K562 (cell line): ENCODE data around the gene CXCL17. TPM values are rescaled to one million over a fixed set of nuclear protein-coding genes. Genes with fewer than 3 reads are reported as not detected.

Experiments
- ATAC-seq: fragments of 200-7000 bp; cut with Tn5 transposase; 3 replicates; pipeline ENCODE4 v1.9.1; 2020; ENCODE audit warnings: moderate library complexity
- BruUV-seq: library from RNA; stranded (reverse); fragments of 400-500 nt; replicated peaks from 2 replicates; lab custom pipeline; 2021; lab: Mats Ljungman, UMichigan
- CTCF ChIA-PET: fragments of 300-600 bp; formaldehyde crosslinking; extraction: SDS; loops from one replicate; lab custom pipeline; 2021; ENCODE audit warnings: low intra/inter-chr PET ratio; lab: Yijun Ruan, JAX
- POLR2A ChIA-PET: fragments of 300-600, 350-650 bp; sonication (Branson Sonifier 250); formaldehyde crosslinking; extraction: SDS; loops from one replicate; lab custom pipeline; 2021; ENCODE audit warnings: antibody characterized with exemption, inconsistent platforms; lab: Yijun Ruan, JAX
- DNase-seq, 4 experiments: peaks; one replicate each; pipeline versions ENCODE4 v3.0.0 to v3.0.0-alpha.2; 2011 to 2018; ENCODE audit warnings: low spot score in 3 of 4, mixed read lengths in 3 of 4; ENCODE audit errors: extremely low read depth in 1 of 4
- FAIRE-seq: peaks from 2 replicates; lab custom pipeline; 2011; peaks lifted over from hg19 to GRCh38; lab: Jason Lieb, UNC
- H2AFZ ChIP-seq: 2 replicates; pipeline ENCODE4 v1.6.0; 2011; ENCODE audit warnings: low read depth, low read length, control low read depth, inconsistent platforms
- H3K27ac ChIP-seq: fragments of 200-600 bp; 3 replicates; pipeline ENCODE4 v1.8.0; 2011; ENCODE audit warnings: low read depth, mild to moderate bottlenecking, control low read depth, inconsistent platforms, low read length, moderate library complexity, mixed read lengths; ENCODE audit errors: extremely low read depth
- H3K27me3 ChIP-seq, 2 experiments: fragments of 300-600 bp in 1 of 2; 2 replicates in 1 of 2; 3 replicates in 1 of 2; pipeline versions ENCODE4 v1.6.0 to v1.8.0; 2011; ENCODE audit warnings: inconsistent platforms in 2 of 2, low read length in 2 of 2, mild to moderate bottlenecking in 1 of 2, mixed read lengths in 1 of 2, moderate library complexity in 1 of 2; ENCODE audit not compliant: control insufficient read depth in 2 of 2, insufficient read depth in 2 of 2
- H3K36me3 ChIP-seq: fragments of 300-600 bp; 3 replicates; pipeline ENCODE4 v1.8.0; 2011; ENCODE audit warnings: mild to moderate bottlenecking, low read length, inconsistent platforms; ENCODE audit not compliant: control insufficient read depth, insufficient read depth
- H3K4me1 ChIP-seq, 2 experiments: fragments of 200-600 bp in 1 of 2; replicated peaks in 1 of 2; 2 replicates in 1 of 2; 3 replicates in 1 of 2; pipeline versions ENCODE4 v1.5.1 to v1.8.0; 2011; ENCODE audit warnings: inconsistent platforms in 2 of 2, low read length in 2 of 2, mild to moderate bottlenecking in 1 of 2, mixed read lengths in 1 of 2, moderate library complexity in 1 of 2; ENCODE audit not compliant: control insufficient read depth in 2 of 2, insufficient read depth in 2 of 2
- H3K4me2 ChIP-seq: 2 replicates; pipeline ENCODE4 v1.6.1; 2011; ENCODE audit warnings: low read length, control low read depth, inconsistent platforms, mixed read lengths; ENCODE audit not compliant: insufficient read depth
- H3K4me3 ChIP-seq: fragments of 200-600 bp; sonication (generic), shearing (Covaris generic); 2 replicates; pipeline ENCODE4 v1.5.1; 2016; ENCODE audit warnings: control low read depth, inconsistent platforms
- H3K79me2 ChIP-seq: fragments of 200-600 bp; 3 replicates; pipeline ENCODE4 v1.8.0; 2011; ENCODE audit warnings: low read length, inconsistent platforms; ENCODE audit not compliant: control insufficient read depth, insufficient read depth
- H3K9ac ChIP-seq, 2 experiments: 2 replicates each; pipeline versions ENCODE4 v1.6.0 to v1.6.1; 2011; ENCODE audit warnings: low read depth in 2 of 2, low read length in 2 of 2, control low read depth in 1 of 2, inconsistent platforms in 1 of 2, mild to moderate bottlenecking in 1 of 2, mixed read lengths in 1 of 2; ENCODE audit not compliant: insufficient read depth in 1 of 2
- H3K9me1 ChIP-seq: one replicate; pipeline ENCODE4 v1.6.0; 2011; ENCODE audit warnings: inconsistent platforms, mild to moderate bottlenecking, low read length, moderate library complexity; ENCODE audit not compliant: control insufficient read depth, insufficient read depth
- H3K9me3 ChIP-seq: replicated peaks from 2 replicates; pipeline ENCODE4 v1.5.1; 2011; ENCODE audit warnings: low read depth, low read length, inconsistent platforms; ENCODE audit not compliant: control insufficient read depth, insufficient read depth
- H4K20me1 ChIP-seq: replicated peaks from 2 replicates; pipeline ENCODE4 v1.6.1; 2011; ENCODE audit warnings: low read length, inconsistent platforms, mixed read lengths; ENCODE audit not compliant: control insufficient read depth, insufficient read depth
- CEBPB ChIP-seq: fragments of 450-650 bp; IDR thresholded peaks from 2 replicates; pipeline ENCODE4 v1.6.1; 2016; ENCODE audit warnings: missing genetic modification characterization, missing compliant biosample characterization
- CXXC5 ChIP-seq: fragments of 250-450 bp; sonication (Bioruptor Pico); IDR thresholded peaks from 2 replicates; pipeline ENCODE4 v1.8.0; 2022; ENCODE audit warnings: inconsistent platforms, mild to moderate bottlenecking, moderate library complexity
- ETS1 ChIP-seq: conservative IDR thresholded peaks from 2 replicates; pipeline ENCODE4 v1.6.1; 2011; ENCODE audit warnings: low read depth, mild to moderate bottlenecking, low read length; ENCODE audit not compliant: control insufficient read depth
- GTF2E2 ChIP-seq: fragments of 200-800 bp; sonication (Bioruptor generic); IDR thresholded peaks from 2 replicates; pipeline ENCODE4 v1.6.1; 2016; ENCODE audit warnings: missing genetic modification characterization, missing compliant biosample characterization
- HOXB6 ChIP-seq: fragments of 250-450 bp; sonication (Bioruptor Pico); IDR thresholded peaks from 2 replicates; pipeline ENCODE4 v1.5.1; 2022; ENCODE audit warnings: mild to moderate bottlenecking, borderline replicate concordance
- MECOM ChIP-seq: fragments of 250-450 bp; sonication (Bioruptor Pico); IDR thresholded peaks from 2 replicates; pipeline ENCODE4 v1.8.0; 2022; ENCODE audit warnings: inconsistent platforms
- NCOR1 ChIP-seq: fragments of 450-650 bp; IDR thresholded peaks from 2 replicates; pipeline ENCODE4 v1.6.1; 2016; ENCODE audit warnings: mild to moderate bottlenecking, moderate library complexity
- SRSF7 ChIP-seq: fragments of 200-400 bp; formaldehyde crosslinking; optimal IDR thresholded peaks from 2 replicates; pipeline ENCODE3; 2017; ENCODE audit warnings: mild to moderate bottlenecking, low read depth, low read length
- ZNF133 ChIP-seq: fragments of 250-450 bp; sonication (Bioruptor Pico); IDR thresholded peaks from 2 replicates; pipeline ENCODE4 v1.4.0; 2020; ENCODE audit warnings: mild to moderate bottlenecking
- WGBS: fragments of 100-300 bp; shearing (Covaris generic); methylation state at CpG from one replicate; pipeline ENCODE4 v1.1.6; 2016; ENCODE audit warnings: low coverage, mixed read lengths; ENCODE audit not compliant: insufficient coverage; ENCODE audit errors: missing lambda C conversion rate; 5-methylcytosine and 5-hydroxymethylcytosine counted together
- in situ Hi-C: fragments of 300-500 bp; cut with MboI; formaldehyde crosslinking; loops from 4 replicates; pipeline ENCODE4 v1.15.0; 2018; ENCODE audit warnings: inconsistent platforms, mixed read lengths
- intact Hi-C: fragments of 100-400 bp; cut with micrococcal nuclease; formaldehyde crosslinking; loops from 2 replicates; pipeline ENCODE4 v1.14.2; 2022
- polyA plus RNA-seq, 8 experiments: library from polyadenylated mRNA; depleted of rRNA in 4 of 8; stranded (reverse) in 5 of 8; unstranded in 3 of 8; fragments of >200 nt; fragmentation: Nextera tagmentation in 2 of 8; fragmentation: Illumina TruSeq in 1 of 8; extraction: Ambion mirVana in 2 of 8; extraction: Trizol in 1 of 8; gene quantifications; 2 replicates each; pipeline versions ENCODE4 v1.2.1 to v1.2.3, GENCODE V29; 2011 to 2014; ENCODE audit warnings: inconsistent platforms in 1 of 8, missing spikeins in 1 of 8
- total RNA-seq, 7 experiments: library from RNA; depleted of rRNA in 6 of 7; stranded (reverse); fragments of >200 nt in 6 of 7; fragmentation: Illumina TruSeq in 2 of 7; extraction: Trizol in 2 of 7; gene quantifications; 2 replicates each; pipeline versions ENCODE4 v1.2.1 to v1.2.3, GENCODE V29; 2011 to 2021; ENCODE audit warnings: low replicate concordance in 1 of 7

Gene CXCL17
- total and polyA plus RNA-seq, 9 of the 15 experiments (the other 6 are each of a cell fraction or from before 2014, with no cell fraction given), result 0.10 to 0.15 TPM; not detected in 7

GRCh38 chr19:42473686-42474085, 30.9 kb upstream of the CXCL17 start (continued):
- TF ChIP-seq ZNF133 (no peak), CXXC5 (no peak), MECOM (no peak), GTF2E2 (tag) (no peak), HOXB6 (CRISPR knock-in tag) (no peak)

- no TSS peak for BruUV-seq
- intact Hi-C loops, result no loop called here
These were observed 29.8 kb upstream of the CXCL17 start for GRCh38 chr19:42472402-42473147.

More at GRCh38 chr19:42472402-42473147, 29.8 kb upstream of the CXCL17 start:
- H3K9ac ChIP-seq, result no peak overlapping the region
- H3K4me3 ChIP-seq, result no peak overlapping the region
- FAIRE-seq, result no peak
- H3K9me1 ChIP-seq, result no peaks in the 10 kb centered on the region
- no peak overlapping the region for H3K27ac ChIP-seq
- H4K20me1 ChIP-seq, result no peaks in the 10 kb centered on the region
- no peaks in the 10 kb centered on the region for H3K79me2 ChIP-seq
- ATAC-seq, result no peak
- H3K4me2 ChIP-seq, result no peak overlapping the region
- POLR2A ChIA-PET, result interaction anchor here (0.6 to 1.7 kb wide), 3 partner anchors 10 to 63 kb away, joined by 3 to 5 read pairs (median 3); no protein-coding TSS in a partner anchor
- H2AFZ ChIP-seq, result no peak overlapping the region
- 0% methylated on average over 7 of the region's 7 CpGs for WGBS
- in situ Hi-C loops, result no loop called here
- no peaks in the 10 kb centered on the region for H3K36me3 ChIP-seq
- TF ChIP-seq SRSF7, result no peak
- no peak for TF ChIP-seq NCOR1
- no peak for TF ChIP-seq ETS1
- 0 out of 2 replicates have a peak, but pooled peaks have one; percentile 12 for TF ChIP-seq CEBPB (tag)
- TF ChIP-seq, all 486 proteins: peak for 1
- no peak for DNase-seq
- Histone ChIP-seq H3K9me3 (no peaks in the 10 kb centered on the region), H3K27me3 (peaks cover 18% of the 10 kb centered on the region in 2 experiments; a peak in 4 of 5 replicates), H3K4me1 (no peaks in the 10 kb centered on the region; a peak in 1 of 5 replicates)
- CTCF ChIA-PET, result no interaction called here
